Body of pancreas (tissue), 4 donors: Measurements from ENCODE around the gene CXCR3.

Experiments used
- POLR2A ChIP-seq, 3 donors: fragments of 450-650 bp; IDR thresholded peaks; one replicate each; pipeline ENCODE4 v1.6.1; 2016; ENCODE audit warnings: antibody characterized with exemption in 3 of 3, mild to moderate bottlenecking in 2 of 3
- TF ChIP-seq, protein P1 (sequence below), 7 experiments: fragments of 450-650 bp in 4 of 7; fragments of 200-600 bp in 3 of 7; sonication (generic) in 3 of 7; IDR thresholded peaks; one replicate each; pipeline ENCODE4 v1.5.1; 2016 to 2019; ENCODE audit warnings: antibody characterized with exemption in 7 of 7

DNA sequence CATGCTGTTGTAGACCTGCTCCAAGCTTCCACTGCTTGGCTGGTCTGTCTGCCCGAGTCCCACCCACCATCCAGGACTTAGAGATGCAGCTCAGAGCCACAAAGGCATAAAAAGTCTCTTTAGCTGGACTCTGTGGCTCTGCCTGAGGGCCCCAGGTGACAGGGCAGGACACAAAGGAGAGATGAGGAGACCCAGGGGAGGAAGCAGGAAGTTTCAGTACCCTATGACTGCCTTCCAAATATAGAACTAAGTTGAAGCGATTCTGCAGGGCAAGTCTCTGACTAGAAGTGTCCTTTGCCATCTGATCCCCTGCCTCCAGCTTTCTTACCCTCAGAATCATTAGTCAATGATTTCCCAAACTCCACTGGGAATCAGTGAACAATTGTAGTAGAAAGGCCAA, 11.2 kb upstream of the CXCR3 start:
- no peak for TF ChIP-seq POLR2A (IDR thresholded peaks at IDR 0.05)
- TF ChIP-seq, protein P1, sequence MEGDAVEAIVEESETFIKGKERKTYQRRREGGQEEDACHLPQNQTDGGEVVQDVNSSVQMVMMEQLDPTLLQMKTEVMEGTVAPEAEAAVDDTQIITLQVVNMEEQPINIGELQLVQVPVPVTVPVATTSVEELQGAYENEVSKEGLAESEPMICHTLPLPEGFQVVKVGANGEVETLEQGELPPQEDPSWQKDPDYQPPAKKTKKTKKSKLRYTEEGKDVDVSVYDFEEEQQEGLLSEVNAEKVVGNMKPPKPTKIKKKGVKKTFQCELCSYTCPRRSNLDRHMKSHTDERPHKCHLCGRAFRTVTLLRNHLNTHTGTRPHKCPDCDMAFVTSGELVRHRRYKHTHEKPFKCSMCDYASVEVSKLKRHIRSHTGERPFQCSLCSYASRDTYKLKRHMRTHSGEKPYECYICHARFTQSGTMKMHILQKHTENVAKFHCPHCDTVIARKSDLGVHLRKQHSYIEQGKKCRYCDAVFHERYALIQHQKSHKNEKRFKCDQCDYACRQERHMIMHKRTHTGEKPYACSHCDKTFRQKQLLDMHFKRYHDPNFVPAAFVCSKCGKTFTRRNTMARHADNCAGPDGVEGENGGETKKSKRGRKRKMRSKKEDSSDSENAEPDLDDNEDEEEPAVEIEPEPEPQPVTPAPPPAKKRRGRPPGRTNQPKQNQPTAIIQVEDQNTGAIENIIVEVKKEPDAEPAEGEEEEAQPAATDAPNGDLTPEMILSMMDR (IDR thresholded peaks at IDR 0.05): no peak
